GM12875 (cell line): Measurements from ENCODE around the gene SP8.

ENCODE experiments used
- H3K4me3 ChIP-seq: one replicate; pipeline ENCODE4 v1.5.1; 2011; ENCODE audit warnings: low read depth, low read length, control low read depth
- CTCF ChIP-seq: IDR thresholded peaks from 2 replicates; pipeline ENCODE4 v1.5.1; 2011; ENCODE audit warnings: low read depth, mild to moderate bottlenecking, control low read depth, inconsistent platforms, low read length, moderate library complexity, borderline replicate concordance; ENCODE audit not compliant: insufficient read depth

Gene SP8

DNA sequence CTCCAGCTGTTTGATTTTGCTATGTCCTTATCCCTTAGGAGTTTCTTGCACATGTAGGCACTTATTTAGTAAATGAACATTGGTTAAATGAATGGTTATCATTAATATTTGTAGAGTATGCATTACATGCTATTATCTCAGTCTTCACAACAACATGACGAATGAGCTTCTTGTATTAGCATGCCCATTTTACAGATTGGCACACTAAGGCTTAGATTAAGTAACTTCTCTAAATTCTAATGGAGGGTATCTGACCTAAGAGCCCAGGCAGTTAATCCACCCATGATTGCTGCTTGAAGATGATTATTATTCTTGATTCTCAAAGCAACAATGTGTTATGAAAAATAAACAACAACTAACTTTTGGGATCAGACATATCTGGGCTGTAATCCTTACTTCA is 32.7 kb downstream of the SP8 start:
- TF ChIP-seq CTCF = no peak
- H3K4me3 ChIP-seq = no peak overlapping the region

DNA sequence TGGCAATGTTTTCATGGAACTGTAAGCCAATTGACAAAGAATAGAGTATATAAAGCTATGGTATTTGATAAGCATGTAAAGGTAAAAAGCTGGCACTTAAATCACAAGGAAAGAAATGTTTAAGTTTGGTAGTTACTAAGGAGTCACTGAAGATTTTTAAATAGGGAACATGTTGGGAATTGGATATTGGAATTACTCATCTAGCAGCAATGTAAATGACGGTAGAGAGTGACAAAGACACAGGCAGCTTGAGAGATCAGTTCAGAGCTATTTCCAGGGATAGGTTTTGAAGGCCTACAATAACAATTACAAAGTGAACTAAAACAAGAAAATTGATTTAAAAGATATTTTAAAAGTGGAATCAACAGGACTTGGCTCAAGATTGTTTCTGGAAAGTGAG is 36.8 kb downstream of the SP8 start:
- TF ChIP-seq CTCF = no peak
- H3K4me3 ChIP-seq = no peak overlapping the region

- H3K4me3 ChIP-seq = no peak overlapping the region
These were observed 37.8 kb downstream of the SP8 start for GRCh38 chr7:20748853-20749252.

DNA sequence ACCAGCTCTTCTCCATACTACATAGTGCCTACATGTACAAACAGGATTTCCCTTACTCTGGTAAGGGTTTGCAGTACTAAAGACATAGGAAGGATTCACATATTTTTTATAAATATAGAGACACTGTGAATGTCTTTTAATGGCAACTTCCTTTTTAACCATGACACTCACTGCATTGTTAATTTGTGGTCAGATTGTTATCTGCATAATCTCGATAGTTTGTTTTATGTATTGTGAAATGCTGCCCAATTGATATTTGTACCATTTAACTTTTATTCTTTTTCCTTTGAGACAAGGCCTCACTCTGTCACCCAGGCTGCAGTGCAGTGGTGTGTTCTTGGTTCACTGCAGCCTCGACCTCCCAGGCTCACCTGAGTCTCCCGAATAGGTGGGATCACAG is 39.7 kb downstream of the SP8 start:
- TF ChIP-seq CTCF = no peak
- no peak overlapping the region for H3K4me3 ChIP-seq

More at GRCh38 chr7:20748853-20749252, 37.8 kb downstream of the SP8 start:
- TF ChIP-seq CTCF = no peak

GRCh38 chr7:20745702-20746101 is 41.0 kb downstream of the SP8 start:
- no peak for TF ChIP-seq CTCF
- H3K4me3 ChIP-seq = no peak overlapping the region

DNA sequence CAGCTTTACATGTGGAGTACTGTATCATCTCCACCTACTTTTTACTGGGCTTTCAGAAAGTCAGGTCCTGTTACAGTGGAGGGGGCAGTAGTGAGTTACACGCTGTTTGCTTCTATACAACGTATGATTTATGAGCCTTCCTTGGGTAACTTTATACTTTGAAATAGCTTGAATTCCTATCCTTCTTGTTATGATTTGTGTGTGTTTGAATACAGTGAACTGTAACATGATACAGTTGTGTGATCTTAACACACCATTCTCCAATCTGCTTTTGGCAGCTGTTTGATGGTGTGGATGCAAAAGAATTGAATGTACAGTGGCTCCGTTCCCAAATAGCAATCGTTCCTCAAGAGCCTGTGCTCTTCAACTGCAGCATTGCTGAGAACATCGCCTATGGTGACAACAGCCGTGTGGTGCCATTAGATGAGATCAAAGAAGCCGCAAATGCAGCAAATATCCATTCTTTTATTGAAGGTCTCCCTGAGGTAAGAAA is 41.7 kb downstream of the SP8 start:
- no peak for TF ChIP-seq CTCF
- H3K4me3 ChIP-seq = no peak overlapping the region

DNA sequence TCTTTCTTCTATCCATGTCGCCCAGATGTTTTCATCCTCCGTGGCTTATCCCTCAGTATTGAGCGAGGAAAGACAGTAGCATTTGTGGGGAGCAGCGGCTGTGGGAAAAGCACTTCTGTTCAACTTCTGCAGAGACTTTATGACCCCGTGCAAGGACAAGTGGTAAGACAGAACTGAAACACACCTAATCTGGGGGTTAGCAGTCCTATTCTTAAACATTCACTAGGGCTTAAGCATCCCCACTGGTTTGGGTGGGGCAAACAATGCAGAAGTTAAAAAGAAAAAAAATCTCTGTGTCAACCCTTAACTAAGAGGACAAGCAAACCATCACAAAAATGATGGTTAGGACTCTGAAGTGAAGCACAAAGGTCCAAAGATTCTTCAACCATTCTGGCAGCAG is 43.8 kb downstream of the SP8 start:
- no peak overlapping the region for H3K4me3 ChIP-seq
- TF ChIP-seq CTCF = no peak
